NCI-H460 (cell line): ENCODE results near the gene CNTNAP2. TPM values are rescaled to one million over a fixed set of nuclear protein-coding genes. Genes with fewer than 3 reads are reported as not detected.

Experiments used
- DNase-seq: peaks from one replicate; pipeline ENCODE4 v3.0.0-alpha.2; 2016; ENCODE audit warnings: low read depth; ENCODE audit errors: extremely low read depth
- total RNA-seq: library from RNA; depleted of rRNA; stranded (reverse); fragments of >200 nt; shearing (Covaris generic); gene quantifications from 2 replicates; pipeline ENCODE4 v1.2.3, GENCODE V29; 2014

The CNTNAP2 gene
- total RNA-seq, 1 experiment from 2014 or later, result 0.15 TPM

DNA sequence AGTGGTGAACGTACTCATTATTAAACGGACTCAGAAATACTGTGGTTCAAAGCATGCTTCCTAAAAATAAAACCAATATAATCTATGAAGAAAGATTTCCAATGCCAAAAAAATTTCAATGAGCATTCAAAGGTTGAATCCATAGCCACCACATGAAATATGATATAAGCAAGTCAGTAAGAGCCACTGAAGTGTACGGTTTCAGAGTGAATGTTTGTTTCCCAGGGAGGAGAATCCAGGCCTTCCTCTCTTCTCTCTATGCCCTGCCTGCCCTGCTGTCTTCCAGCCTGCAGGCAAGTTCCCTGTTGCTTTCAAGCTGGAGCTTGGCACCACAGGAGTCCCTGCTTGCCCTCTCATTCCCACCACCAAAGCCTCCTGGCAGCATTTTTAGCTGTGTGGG, 1302.4 kb downstream of the CNTNAP2 start:
- no peak for DNase-seq

DNA sequence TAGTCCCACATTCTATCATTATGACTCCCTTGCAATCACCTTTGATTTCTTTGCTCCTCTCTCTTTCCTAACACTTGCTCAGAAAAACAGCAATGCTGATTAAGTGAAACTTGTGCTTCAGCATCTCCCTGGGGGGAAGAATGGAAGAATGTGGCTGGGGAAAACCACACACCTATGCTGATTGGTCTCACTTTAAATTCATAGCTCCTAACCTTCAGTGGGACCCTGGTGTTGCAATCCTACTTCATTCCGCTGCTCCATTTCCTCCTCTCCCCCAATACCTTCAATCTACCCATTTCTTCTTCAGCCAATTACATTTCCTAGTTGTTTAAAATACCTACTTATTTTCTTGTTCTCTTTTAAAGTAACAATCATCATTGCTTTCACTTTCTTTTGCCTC, 1307.3 kb downstream of the CNTNAP2 start:
- DNase-seq, result no peak

DNA sequence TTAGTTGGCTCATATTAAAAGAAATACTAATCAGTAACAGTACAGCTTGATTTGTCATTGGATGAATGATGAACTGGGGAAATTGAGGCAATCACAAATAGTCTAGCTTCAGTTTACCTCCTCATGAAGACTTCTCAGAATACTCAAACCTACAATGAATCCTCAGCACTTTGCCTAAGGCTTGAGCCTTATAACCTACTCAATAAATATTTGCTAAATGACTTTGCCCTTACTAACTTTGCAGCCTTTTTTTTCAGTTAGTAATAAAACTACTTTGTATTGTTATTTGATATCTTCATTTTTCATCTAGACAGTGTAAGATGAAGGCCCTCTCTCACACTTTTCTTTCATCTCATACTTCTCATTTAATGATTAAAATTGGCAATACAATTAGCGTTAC, 1311.5 kb downstream of the CNTNAP2 start:
- no peak for DNase-seq

DNA sequence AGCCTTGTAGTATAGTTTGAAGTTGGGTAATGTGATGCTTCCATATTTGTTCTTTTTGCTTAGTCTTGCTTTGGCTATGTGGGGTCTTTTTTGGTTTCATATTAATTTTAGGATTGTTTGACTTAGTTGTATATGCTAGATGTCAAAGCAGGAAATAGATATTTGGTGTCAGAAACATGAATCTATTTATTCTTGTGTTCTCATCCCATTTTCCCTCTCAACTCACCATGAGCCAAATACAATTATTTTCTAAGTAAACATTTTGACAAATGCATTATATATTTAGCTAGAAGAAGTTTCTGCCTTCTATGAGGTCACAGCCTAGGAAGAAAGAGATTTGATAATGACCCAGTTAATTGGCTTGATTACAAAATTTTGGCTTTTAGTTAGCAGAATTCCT, 1313.4 kb downstream of the CNTNAP2 start:
- no peak for DNase-seq

DNA sequence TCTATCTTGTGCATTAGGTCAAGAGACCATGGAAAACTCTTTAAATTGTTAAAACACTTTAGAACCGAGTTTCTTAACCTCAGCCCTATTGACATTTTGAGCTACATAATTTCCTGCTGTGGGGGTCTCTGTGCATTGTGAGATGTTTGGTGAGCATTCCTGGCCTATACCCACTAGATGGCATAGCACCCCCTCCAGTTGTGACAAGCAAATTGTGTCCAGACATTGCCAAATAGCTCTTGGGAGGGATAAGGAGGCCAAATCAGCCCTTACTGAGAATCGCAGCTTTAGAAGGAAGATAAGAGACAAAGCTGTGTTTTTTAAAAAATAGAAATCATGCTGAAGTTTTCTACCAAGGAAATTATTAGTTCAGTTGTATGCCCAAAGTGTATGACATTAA, 1315.5 kb downstream of the CNTNAP2 start:
- DNase-seq, result no peak

DNA sequence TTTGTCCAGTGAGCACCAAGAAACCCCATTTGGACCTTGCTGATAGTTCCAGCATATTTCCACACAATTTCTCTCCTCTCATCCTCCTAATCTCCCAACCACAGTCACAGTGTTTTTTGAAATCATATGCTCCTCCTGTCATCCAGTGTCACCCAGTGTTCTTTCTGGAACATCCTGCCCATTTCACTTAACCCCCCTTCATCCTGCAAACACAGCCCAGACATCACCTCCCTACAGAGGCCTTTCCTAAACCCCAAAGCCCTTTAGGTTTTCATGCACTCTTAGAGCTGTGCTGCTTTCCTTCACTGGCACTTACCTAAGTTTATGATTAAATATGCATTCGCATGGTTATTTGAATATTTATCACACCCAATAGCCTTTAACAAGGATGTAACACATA, 1316.0 kb downstream of the CNTNAP2 start:
- DNase-seq, result no peak

DNA sequence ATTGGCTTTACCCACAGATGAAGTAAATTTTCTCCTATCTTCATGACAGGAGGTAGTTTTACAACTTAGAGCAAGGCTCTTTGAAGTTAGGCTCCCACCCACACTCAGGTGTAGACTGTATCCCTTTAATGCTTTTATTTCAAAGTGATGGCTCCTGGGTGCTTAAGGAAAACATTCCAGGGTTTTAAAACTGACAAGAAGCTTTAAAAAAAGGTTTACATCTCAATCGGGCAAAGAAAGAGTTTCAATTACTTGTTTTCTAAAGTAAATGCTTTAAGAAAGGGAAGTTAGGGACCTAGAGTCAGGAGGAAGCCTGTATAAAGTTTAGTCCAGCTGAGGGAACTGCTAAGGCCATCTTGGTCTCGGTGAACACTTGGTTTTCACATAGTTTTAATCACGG, 1320.1 kb downstream of the CNTNAP2 start:
- no peak for DNase-seq

DNA sequence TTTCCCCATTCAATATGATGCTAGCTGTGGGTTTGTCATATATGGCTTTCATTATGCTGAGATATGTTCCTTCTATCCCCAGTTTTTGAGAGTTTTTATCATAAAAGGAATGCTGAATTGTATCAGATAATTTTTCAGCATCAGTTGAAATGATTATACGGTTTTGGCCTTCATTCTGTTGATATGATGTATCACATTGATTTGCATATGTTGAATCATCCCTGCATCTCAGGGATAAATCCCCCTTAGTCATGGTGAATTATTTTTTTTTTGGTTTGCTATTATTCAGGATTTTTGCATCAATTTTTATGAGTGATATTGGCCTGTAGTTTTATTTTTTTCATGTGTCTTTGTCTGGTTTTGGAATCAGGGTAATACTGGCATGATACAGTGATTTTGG, 1321.6 kb downstream of the CNTNAP2 start:
- DNase-seq, result no peak

DNA sequence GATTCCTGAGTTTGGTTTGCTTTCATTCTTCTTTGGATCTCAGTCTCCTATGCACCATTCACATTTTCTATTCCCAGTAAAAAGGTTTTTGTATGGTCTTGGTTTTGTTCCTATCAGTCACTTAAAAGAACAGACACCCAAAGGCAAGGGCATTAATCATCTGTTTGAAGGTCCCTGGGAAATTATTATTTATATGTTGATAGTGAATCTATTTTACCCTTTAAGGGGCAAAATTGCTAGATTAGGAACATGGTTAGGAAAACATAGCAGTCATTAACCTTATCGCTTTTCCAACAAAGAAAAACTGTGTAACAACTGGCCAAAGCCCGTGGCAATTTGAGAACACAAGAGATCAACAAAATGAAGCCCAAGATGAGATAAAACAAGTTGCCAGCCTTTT, 1327.3 kb downstream of the CNTNAP2 start:
- no peak for DNase-seq

DNA sequence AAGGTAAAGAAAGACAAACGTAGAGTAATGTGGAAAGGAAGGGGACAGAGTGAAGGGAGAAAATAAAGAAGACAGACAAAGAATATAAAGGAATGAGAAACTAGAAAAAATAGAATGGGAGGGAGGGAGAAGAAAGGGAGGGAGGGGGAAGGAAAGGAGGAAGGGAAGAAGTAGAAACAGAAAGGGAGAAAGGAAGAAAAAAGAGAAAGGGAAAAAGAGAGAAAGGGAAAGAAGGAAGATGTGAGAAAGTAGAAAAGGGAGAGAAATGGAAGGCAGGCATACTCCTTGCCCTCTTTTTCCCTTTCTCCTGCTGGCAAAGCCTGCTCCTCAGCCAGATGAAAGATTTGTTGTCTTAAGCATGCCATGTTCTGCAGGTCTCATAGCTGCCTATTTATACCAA, 1336.2 kb downstream of the CNTNAP2 start:
- no peak for DNase-seq

DNA sequence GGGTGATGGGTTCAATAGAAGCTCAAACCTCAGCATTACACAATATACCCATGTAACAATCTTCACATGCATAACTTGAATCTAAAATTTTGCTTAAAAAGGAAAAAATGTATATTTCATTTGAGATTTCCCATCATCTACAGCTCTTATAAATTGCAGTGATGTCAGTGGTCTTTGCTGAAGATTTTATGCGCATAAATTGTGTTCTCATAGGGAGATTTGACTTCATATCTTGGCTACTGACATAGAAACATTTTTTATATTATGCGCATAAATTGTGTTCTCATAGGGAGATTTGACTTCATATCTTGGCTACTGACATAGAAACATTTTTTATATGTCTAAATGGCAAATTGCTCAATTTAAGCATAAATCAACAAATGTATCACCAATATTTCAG, 1348.6 kb downstream of the CNTNAP2 start:
- DNase-seq, result no peak

DNA sequence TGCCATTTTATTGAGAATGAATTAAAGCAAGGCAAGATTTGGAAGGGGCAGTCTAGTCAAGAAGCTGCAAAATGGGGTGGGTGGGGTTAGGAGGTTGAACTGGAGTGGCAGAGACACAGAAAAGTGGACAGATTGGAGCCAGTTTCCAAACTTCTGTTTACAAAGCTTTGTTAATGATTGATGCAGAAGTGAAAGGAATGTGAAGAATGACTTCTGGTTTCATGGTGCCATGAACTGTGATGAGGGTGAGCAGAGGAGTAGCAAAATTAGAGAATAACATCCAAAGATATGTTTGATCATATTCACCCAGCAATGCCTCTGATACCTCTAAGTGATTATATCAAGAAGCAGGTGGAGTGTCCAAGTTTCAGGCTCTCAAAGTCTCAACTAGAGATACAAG, 1356.0 kb downstream of the CNTNAP2 start:
- DNase-seq, result no peak

DNA sequence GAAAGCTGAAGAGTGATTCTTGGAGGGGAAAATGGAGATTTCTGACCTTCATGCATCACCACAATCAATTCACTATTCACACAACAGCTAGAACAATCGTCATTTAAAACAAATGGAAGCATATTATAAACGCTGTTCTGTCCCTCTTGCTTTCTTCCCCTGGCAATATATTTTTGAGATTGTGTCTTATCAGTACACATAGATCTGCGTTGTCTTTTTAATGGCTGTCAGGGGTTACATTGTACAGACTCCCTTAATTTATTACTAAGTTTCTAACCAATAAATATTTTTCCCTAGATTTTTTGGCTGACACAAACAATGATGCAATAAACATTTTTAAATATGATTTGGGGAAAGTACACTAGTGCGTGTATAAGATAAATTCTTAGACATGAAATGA, 1358.3 kb downstream of the CNTNAP2 start:
- no peak for DNase-seq

DNA sequence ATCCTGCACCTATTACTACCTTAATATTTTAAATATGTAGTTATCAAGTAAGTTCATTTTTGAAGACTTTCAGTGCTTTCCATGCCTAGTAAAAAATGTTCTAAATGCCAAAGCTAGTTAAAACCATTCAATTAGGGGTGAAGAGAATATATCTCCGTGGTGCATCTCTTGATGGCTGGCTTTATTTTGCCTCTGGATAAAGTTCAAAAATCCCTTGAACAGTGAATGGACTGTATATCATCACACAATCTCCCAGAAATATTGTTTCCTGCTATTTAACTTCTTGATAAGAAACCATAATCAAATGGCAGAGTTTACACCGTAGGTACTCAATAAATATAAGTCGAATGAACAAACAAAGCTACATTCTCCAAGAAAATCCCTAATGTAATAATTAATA, 1360.9 kb downstream of the CNTNAP2 start:
- DNase-seq, result no peak

DNA sequence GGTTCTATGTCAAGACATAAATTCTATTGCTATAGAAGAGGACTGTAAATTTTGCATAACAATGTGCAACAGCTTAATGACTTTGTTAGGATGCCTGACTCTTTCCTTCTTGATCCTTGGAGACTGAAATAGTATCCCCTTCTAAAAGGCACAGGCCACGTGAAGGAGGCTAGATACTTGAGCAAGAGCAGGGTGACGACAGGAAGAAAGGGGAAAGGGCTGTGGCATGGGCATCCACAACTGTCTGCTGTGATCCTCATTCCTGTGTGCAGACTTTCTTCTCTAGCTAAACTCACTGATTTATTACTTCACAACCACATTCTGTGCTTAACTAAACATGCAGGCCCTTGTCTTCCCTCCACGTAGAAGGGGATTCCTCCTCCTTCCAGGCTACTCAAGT, 1362.2 kb downstream of the CNTNAP2 start:
- no peak for DNase-seq

DNA sequence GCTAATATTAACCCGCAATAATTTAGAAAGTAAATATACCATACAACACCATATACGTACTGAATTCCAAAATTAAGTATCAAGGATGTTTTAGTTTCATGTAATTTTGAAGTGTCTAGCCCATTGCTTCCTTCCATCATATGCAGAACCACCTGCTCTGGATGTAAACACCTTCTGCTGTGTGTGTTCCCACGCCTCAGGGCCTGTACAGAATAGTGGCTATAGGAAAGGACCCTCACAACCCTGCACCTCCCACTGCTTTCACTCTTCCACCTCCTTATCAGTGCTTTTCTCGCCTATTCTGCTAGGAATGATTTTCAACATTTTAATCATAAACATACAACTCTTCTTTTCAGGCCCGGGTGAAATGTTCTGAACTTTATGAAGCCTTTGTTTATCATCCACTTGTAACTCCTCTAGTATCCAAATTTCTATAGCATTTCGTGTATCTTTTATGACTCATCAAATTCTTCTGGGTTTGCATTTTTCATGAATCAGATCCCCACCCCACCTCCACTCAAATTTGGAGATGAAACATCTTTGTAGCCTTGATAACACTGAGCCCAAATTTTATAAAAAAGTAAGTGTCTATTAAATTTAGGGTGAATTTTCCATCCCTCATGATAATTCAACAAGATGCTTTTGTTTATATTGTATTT, 1367.2 kb downstream of the CNTNAP2 start:
- no peak for DNase-seq

DNA sequence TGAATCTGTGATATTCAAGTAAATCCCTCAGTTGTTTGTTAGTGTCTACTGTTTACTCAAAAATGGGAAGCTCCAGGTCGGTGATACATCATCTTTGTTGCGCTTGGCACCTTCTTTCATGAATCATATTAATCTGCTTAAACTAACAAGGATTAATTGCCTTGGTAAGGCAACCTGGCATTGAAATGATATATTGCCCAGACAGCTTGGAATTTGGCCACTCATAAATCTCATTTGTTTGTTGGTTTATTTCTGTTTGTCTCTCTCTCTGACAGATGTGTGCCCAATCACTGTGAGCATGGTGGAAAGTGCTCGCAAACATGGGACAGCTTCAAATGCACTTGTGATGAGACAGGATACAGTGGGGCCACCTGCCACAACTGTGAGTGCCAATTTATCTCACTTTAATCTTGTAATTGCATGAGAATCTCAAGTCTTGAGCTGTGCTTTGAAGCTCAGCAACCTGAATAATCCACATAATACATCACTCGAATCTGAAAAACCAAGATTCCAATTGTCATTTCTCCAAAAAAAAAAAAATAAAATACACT, 1369.1 kb downstream of the CNTNAP2 start:
- DNase-seq, result no peak

DNA sequence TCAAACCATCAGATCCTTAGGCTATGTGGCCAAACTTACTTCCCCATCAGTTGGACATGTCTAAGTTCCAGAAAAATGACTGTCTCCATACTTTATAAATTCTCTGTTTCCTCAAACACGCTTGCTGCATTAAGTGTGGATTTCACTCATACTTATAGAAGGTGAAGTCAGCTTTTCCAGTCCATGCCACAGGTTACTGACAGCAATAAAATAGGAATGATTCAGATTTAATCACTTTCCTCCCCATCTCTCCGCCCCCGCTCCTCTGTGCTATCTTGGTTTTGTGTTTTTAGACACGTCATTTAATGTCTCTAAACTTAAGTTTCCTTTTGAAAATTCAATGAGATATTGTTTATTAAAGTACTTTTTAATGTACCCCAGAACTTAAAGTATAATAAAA, 1376.0 kb downstream of the CNTNAP2 start:
- DNase-seq, result no peak

DNA sequence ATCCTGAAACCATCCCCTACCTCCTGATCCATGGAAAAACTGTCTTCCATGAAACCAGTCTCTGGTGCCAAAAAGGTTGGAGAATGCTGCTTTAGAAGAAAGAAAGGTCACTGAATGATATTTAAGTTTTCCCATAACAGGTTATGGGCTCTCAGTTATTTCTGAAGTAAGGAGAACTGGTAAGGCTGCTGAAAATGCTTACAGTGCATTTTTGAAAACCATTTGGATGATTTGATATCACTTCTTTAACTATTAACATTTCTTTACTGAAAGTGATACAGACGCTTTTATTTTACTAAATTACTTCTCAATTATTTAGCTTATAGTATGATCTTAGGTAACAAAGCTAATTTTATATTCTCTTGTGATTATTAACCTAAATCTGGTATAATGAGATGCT, 1379.6 kb downstream of the CNTNAP2 start:
- no peak for DNase-seq

DNA sequence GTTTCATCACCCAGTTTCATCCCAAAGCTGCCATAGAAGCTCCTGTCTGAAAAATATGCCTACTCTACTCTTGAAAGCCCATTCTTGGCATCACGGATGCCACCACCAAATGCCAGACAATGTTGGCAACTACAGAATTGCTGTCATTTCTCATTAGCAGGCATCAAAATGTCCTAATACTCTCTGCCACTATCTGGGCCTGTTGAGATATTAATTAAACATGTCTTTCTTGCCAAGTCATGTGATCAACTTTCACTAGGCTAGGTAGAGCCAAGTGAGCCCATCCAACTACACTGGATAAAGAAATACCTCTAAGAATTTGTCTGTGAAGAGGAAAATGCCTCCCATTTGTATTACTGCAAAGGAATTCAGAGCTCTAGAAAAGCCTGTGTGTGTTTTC, 1380.6 kb downstream of the CNTNAP2 start:
- no peak for DNase-seq

DNA sequence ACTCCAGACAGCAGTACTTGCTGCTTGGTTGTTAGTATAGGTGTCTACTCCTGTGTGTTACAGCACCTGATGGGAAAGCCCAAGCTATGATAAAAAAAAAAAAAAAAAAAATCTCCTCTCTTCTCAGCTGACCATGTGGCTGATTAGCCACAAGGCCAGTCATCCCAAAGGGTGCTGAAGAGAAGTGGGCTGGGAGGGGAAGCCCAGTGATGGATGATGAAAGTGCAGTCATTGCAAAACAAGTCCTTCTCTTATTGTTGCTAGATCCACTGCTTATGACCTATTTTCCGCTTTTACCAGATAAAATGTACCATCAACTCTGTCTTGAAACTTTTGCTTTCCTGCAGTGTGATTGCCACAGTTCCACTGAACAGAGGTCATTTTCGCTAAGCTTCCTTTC, 1381.5 kb downstream of the CNTNAP2 start:
- DNase-seq, result no peak

DNA sequence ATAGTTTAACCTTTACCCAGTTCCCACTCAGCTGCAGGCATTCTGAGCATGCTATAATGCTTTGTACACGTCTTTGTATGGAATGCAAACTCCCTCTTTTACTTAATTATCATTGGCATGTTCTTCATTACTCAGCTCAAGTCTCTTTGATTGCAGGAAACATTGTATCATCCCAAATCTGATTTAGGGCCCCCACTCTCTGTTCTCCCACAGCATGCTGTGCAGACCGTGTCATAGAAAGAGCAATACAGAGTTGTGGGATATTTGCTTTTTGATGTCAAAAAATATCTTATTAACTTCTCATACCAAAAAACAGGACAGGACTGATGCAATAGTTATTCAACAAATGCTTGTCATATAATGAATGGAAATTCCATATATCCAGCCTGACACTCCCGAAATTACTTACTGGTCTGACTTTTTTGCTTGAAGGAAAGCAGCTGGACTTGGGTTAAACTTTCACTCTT, 1392.5 kb downstream of the CNTNAP2 start:
- no peak for DNase-seq
